Ishikawa (cell line): ENCODE data around the gene LRP1-AS.

Source experiments
- CEBPB ChIP-seq: IDR thresholded peaks from 2 replicates; pipeline ENCODE4 v1.6.1; 2012
- CREB1 ChIP-seq: IDR thresholded peaks from 2 replicates; pipeline ENCODE4 v1.6.1; 2012; ENCODE audit warnings: low read depth
- EGR1 ChIP-seq: IDR thresholded peaks from 2 replicates; pipeline ENCODE4 v1.6.1; 2012
- EP300 ChIP-seq: IDR thresholded peaks from 2 replicates; pipeline ENCODE4 v1.6.1; 2012; ENCODE audit warnings: borderline replicate concordance
- FOXM1 ChIP-seq: IDR thresholded peaks from 2 replicates; pipeline ENCODE4 v1.6.1; 2012; ENCODE audit warnings: low read depth, borderline replicate concordance
- MAX ChIP-seq: IDR thresholded peaks from 2 replicates; pipeline ENCODE4 v1.6.1; 2012
- NFIC ChIP-seq: IDR thresholded peaks from 2 replicates; pipeline ENCODE4 v1.6.1; 2012
- RAD21 ChIP-seq: IDR thresholded peaks from 2 replicates; pipeline ENCODE4 v1.6.1; 2012; ENCODE audit warnings: low read depth
- REST ChIP-seq: IDR thresholded peaks from 2 replicates; pipeline ENCODE4 v1.6.1; 2012; ENCODE audit warnings: low read depth, mild to moderate bottlenecking
- TAF1 ChIP-seq: IDR thresholded peaks from 2 replicates; pipeline ENCODE4 v1.6.1; 2012; ENCODE audit warnings: low read depth, mild to moderate bottlenecking
- TCF12 ChIP-seq: IDR thresholded peaks from 2 replicates; pipeline ENCODE4 v1.6.1; 2012; ENCODE audit warnings: low read depth
- TEAD4 ChIP-seq: IDR thresholded peaks from 2 replicates; pipeline ENCODE4 v1.6.1; 2012
- USF1 ChIP-seq: IDR thresholded peaks from 2 replicates; pipeline ENCODE4 v1.6.1; 2012
- YY1 ChIP-seq: IDR thresholded peaks from 2 replicates; pipeline ENCODE4 v1.6.1; 2012; ENCODE audit warnings: low read depth
- ZBTB7A ChIP-seq: IDR thresholded peaks from 2 replicates; pipeline ENCODE4 v1.6.1; 2012; ENCODE audit warnings: low read depth

Gene LRP1-AS

GRCh38 chr12:57109207-57110103 lies 38.0 kb downstream of the LRP1-AS start:
- TF ChIP-seq NFIC (no peak), REST (no peak), CEBPB (no peak), ZBTB7A (no peak), FOXM1 (no peak), TAF1 (no peak), USF1 (no peak), TCF12 (no peak), MAX (no peak), YY1 (no peak), EGR1 (no peak), EP300 (no peak)

- TF ChIP-seq REST (peak; percentile 64), USF1 (no peak), YY1 (no peak), RAD21 (no peak), TCF12 (no peak), EGR1 (no peak), MAX (no peak), TAF1 (no peak), TEAD4 (no peak), FOXM1 (no peak), CEBPB (peak; percentile 35; the same call in 1 of the 2 replicates), CREB1 (no peak), NFIC (no peak), EP300 (no peak)
These were observed 39.8 kb downstream of the LRP1-AS start for GRCh38 chr12:57107456-57108155.

GRCh38 chr12:57106021-57106708 lies 41.3 kb downstream of the LRP1-AS start:
- TF ChIP-seq RAD21, result no peak
- no peak for TF ChIP-seq EP300
- no peak for TF ChIP-seq MAX
- no peak for TF ChIP-seq EGR1
- TF ChIP-seq USF1, result no peak
- TF ChIP-seq TEAD4, result no peak
- no peak for TF ChIP-seq REST
- TF ChIP-seq TCF12, result no peak
- no peak for TF ChIP-seq NFIC
- TF ChIP-seq TAF1, result no peak
- no peak for TF ChIP-seq YY1
- no peak for TF ChIP-seq FOXM1
- TF ChIP-seq CEBPB, result no peak
